Esophagus squamous epithelium (tissue), 5 donors: ENCODE data around the gene ANKRD11. TPM values are rescaled to one million over a fixed set of nuclear protein-coding genes. Genes with fewer than 3 reads are reported as not detected.

Source experiments
- DNase-seq: peaks from one replicate; lab custom pipeline; 2025; lab: John Stamatoyannopoulos, UW
- H3K27ac ChIP-seq, 4 donors: fragments of 200-600 bp; sonication (generic); one replicate each; pipeline ENCODE4 v1.5.1; 2016 to 2019; ENCODE audit warnings: mild to moderate bottlenecking in 1 of 4
- H3K27me3 ChIP-seq, 4 donors: fragments of 200-600 bp; sonication (generic); 1 replicate in 3 of 4; 2 replicates in 1 of 4; pipeline versions ENCODE4 v1.5.1 to v1.6.0; 2017 to 2021; ENCODE audit warnings: antibody characterized with exemption in 1 of 4
- H3K36me3 ChIP-seq, 3 donors: fragments of 200-600 bp; sonication (generic); one replicate each; pipeline ENCODE4 v1.5.1; 2016 to 2019
- H3K4me1 ChIP-seq, 3 donors: fragments of 200-600 bp; sonication (generic); one replicate each; pipeline ENCODE4 v1.5.1; 2017 to 2019
- H3K4me3 ChIP-seq, 4 donors: fragments of 200-600 bp; sonication (generic); 1 replicate in 3 of 4; 2 replicates in 1 of 4; pipeline ENCODE4 v1.5.1; 2016 to 2019; ENCODE audit warnings: mild to moderate bottlenecking in 2 of 4, moderate library complexity in 1 of 4
- H3K9me3 ChIP-seq, 3 donors: fragments of 200-600 bp; sonication (generic); one replicate each; pipeline ENCODE4 v1.5.1; 2016 to 2019
- POLR2A ChIP-seq, 4 donors: fragments of 450-650 bp; IDR thresholded peaks; one replicate each; pipeline ENCODE4 v1.6.1; 2017; ENCODE audit warnings: antibody characterized with exemption in 4 of 4, mild to moderate bottlenecking in 4 of 4, moderate library complexity in 3 of 4
- WGBS, 2 donors: methylation state at CpG; one replicate each; pipeline ENCODE4 v1.1.5; 2018; 5-methylcytosine and 5-hydroxymethylcytosine counted together
- intact Hi-C: fragments of 100-400 bp; cut with DNase I; formaldehyde crosslinking; loops from one replicate; pipeline ENCODE4 v1.15.0; 2022
- total RNA-seq, 4 donors: library from RNA; depleted of rRNA; stranded (reverse); fragments of >200 nt; gene quantifications; one replicate each; pipeline ENCODE4 v1.1.0, GENCODE V29; 2016
- TF ChIP-seq, protein P1 (sequence below), 6 experiments: fragments of 450-650 bp in 4 of 6; fragments of 200-600 bp in 2 of 6; sonication (generic) in 2 of 6; IDR thresholded peaks; one replicate each; pipeline ENCODE4 v1.5.1; 2016 to 2019; ENCODE audit warnings: antibody characterized with exemption in 6 of 6, mild to moderate bottlenecking in 4 of 6, moderate library complexity in 4 of 6
- donor health status: DM: yes; HTN: yes; CAD: no.

Gene ANKRD11
- total RNA-seq, 4 donors from 2014 or later, result 51.0 to 72.7 (median 66.9) TPM

DNA sequence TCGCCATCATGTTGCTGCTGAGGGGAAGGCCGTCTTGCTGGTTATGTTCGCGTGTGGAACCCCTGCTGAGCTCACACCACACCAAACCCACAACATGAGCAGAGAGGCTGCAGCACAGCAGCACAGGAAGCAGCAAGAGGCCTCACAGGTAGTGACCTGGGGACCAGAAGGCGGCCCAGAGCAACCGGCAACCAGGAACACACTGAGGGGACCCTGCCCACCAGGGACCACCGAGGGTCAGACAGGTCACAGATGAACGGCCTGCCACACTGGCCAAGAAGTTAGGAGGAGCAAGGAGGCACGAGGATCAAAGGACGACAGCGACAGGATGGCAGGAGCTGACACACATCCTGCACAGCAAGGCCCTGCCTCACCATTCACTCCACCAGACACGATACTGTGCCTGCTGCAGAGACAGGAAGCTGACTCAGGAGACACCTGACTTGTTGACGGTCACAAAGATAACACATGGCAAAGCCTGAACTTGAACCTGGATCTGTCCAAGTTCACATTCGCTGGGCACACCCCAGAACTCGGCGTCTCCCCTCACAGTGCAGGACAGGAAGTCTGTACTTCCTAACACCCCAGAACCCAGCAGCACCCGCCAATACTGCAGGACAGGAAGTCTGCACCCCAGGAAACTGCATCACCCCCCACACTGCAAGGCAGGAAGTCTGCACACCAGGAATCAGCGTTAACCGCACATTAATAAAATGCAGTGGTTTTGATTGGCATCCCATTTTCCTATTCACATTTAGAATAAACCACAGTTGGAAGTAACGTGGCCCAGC, 174.4 kb downstream of the ANKRD11 start:
- peaks cover 6 to 44% (median 19%) of the 10 kb centered on the region in 3 donors for H3K36me3 ChIP-seq
- no peak for TF ChIP-seq POLR2A (IDR thresholded peaks at IDR 0.05)
- TF ChIP-seq, protein P1, sequence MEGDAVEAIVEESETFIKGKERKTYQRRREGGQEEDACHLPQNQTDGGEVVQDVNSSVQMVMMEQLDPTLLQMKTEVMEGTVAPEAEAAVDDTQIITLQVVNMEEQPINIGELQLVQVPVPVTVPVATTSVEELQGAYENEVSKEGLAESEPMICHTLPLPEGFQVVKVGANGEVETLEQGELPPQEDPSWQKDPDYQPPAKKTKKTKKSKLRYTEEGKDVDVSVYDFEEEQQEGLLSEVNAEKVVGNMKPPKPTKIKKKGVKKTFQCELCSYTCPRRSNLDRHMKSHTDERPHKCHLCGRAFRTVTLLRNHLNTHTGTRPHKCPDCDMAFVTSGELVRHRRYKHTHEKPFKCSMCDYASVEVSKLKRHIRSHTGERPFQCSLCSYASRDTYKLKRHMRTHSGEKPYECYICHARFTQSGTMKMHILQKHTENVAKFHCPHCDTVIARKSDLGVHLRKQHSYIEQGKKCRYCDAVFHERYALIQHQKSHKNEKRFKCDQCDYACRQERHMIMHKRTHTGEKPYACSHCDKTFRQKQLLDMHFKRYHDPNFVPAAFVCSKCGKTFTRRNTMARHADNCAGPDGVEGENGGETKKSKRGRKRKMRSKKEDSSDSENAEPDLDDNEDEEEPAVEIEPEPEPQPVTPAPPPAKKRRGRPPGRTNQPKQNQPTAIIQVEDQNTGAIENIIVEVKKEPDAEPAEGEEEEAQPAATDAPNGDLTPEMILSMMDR (IDR thresholded peaks at IDR 0.05), result no peak
- intact Hi-C loops, result no loop called here
- peaks cover 70 to 94% (median 76%) of the 10 kb centered on the region in 3 donors for H3K4me1 ChIP-seq
- H3K4me3 ChIP-seq, result peak overlapping the region in 3 of 4 donors; percentile 6 to 30 (median 21)
- DNase-seq, result no peak
- WGBS, 2 donors, result 23 to 39% methylated on average over 13 of the region's 20 CpGs
- no peaks in the 10 kb centered on the region for H3K9me3 ChIP-seq
- no peaks in the 10 kb centered on the region for H3K27me3 ChIP-seq
- H3K27ac ChIP-seq, result peak overlapping the region; percentile 56 to 79 (median 70)

DNA sequence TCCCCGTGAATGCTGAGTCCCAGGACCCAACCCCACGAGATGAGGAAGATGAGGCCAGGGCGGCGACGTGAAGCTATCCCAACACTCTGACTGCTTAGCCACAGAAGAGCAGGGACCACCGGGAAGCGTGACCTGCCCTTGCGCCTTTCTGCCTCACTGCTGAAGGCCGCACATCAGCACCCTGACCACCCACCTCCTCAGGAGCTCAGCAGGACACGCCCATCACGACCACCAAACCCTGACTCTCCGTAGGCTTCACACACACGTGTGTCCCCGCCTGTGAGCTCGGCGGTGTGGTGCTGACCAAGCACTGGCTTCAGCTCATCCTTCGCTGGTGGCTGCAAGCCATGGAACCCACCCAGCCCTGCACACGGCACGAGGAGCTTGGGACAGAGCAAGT, 175.1 kb downstream of the ANKRD11 start:
- H3K9me3 ChIP-seq, result no peaks in the 10 kb centered on the region
- H3K4me3 ChIP-seq, result peak overlapping the region in 1 of 4 donors; percentile 21
- TF ChIP-seq, protein P1 (IDR thresholded peaks at IDR 0.05), result no peak
- no peak for TF ChIP-seq POLR2A (IDR thresholded peaks at IDR 0.05)
- no peaks in the 10 kb centered on the region for H3K27me3 ChIP-seq
- peaks cover 6 to 51% (median 24%) of the 10 kb centered on the region in 3 donors for H3K36me3 ChIP-seq
- no peak for DNase-seq
- intact Hi-C loops, result no loop called here
- 82 to 83% methylated on average over 6 to 9 of the region's 19 CpGs for WGBS, 2 donors
- peak overlapping the region; percentile 56 to 79 (median 70) for H3K27ac ChIP-seq
- peaks cover 63 to 87% (median 68%) of the 10 kb centered on the region in 3 donors for H3K4me1 ChIP-seq

DNA sequence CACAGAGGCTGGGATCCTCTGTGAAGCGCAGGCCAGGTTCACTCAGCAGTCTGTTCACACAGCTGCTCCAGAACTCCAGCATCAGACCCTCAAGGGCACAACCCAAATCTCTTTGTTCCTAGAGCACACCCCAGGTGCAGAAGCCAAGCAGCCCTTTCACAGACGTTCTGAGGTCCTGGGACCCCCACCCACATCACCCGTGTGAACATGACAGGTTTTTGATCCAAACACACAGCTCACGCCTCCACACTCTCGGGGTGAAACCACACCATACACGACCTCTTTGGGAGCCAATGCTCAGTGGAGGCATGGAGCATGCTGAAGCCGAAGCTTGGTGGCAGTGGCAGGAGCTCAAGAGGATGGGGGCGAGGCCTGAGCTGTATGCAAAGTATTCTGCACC, 175.5 kb downstream of the ANKRD11 start:
- H3K4me1 ChIP-seq, result peaks cover 59 to 86% (median 64%) of the 10 kb centered on the region in 3 donors
- no peak for TF ChIP-seq POLR2A (IDR thresholded peaks at IDR 0.05)
- TF ChIP-seq, protein P1 (IDR thresholded peaks at IDR 0.05), result no peak
- intact Hi-C loops, result no loop called here
- WGBS, 2 donors, result 70 to 73% methylated on average over 2 to 3 of the region's 8 CpGs
- no peak overlapping the region for H3K4me3 ChIP-seq
- peaks cover 6 to 55% (median 24%) of the 10 kb centered on the region in 3 donors for H3K36me3 ChIP-seq
- no peaks in the 10 kb centered on the region for H3K9me3 ChIP-seq
- H3K27ac ChIP-seq, result peak overlapping the region; percentile 56 to 79 (median 70)
- DNase-seq, result no peak
- H3K27me3 ChIP-seq, result no peaks in the 10 kb centered on the region

DNA sequence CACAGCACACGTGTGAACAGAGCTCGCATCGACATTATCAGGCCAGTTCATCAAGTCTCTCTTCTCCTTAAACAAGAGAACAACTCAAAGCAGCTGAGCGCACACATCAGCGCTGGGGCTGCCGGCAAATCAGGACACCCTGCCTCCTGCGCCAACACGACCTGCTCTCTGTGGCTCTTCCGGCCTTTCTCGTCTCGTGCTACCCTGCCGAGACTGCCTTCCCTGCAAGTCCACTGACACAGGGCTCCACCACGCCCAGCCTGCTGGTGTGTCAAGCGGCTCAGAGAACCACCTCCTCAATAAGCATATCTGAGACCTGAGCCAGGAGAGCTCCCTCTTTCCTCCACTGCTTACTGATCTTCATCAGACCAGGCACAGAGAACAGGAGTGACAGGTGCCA, 176.0 kb downstream of the ANKRD11 start:
- H3K4me3 ChIP-seq, result peak overlapping the region in 1 of 4 donors; percentile 5
- intact Hi-C loops, result no loop called here
- peaks cover 6 to 60% (median 24%) of the 10 kb centered on the region in 3 donors for H3K36me3 ChIP-seq
- TF ChIP-seq, protein P1 (IDR thresholded peaks at IDR 0.05), result no peak
- no peak for TF ChIP-seq POLR2A (IDR thresholded peaks at IDR 0.05)
- 72 to 74% methylated on average over 8 to 14 of the region's 14 CpGs for WGBS, 2 donors
- peaks cover 54 to 86% (median 59%) of the 10 kb centered on the region in 3 donors for H3K4me1 ChIP-seq
- H3K27me3 ChIP-seq, result no peaks in the 10 kb centered on the region
- H3K27ac ChIP-seq, result peak overlapping the region; percentile 56 to 79 (median 70)
- no peaks in the 10 kb centered on the region for H3K9me3 ChIP-seq
- DNase-seq, result no peak

DNA sequence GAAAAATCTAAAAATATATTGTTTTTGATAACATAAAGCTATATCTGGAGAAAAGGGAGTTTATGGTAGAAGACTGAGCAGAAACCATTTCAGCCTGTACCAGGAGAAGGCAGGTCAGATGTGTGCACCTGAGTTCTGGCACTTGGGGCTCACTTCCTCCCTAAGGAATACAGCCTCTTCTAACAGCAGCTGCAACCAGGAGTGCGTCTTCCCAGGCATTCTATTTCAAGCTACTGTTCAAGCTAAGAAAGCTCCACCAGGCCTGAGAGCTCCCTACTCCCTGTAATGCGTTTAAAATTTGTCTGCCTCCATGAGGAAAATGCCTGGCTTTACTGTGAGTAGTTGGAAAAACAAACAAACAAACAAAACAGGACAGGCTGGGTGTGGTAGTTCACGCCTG, 176.8 kb downstream of the ANKRD11 start:
- 63 to 73% methylated on average over 2 to 3 of the region's 3 CpGs for WGBS, 2 donors
- Histone ChIP-seq H3K36me3 (peaks cover 6 to 68% (median 24%) of the 10 kb centered on the region in 3 donors), H3K9me3 (no peaks in the 10 kb centered on the region), H3K27me3 (no peaks in the 10 kb centered on the region), H3K4me1 (peaks cover 46 to 86% (median 53%) of the 10 kb centered on the region in 3 donors), H3K4me3 (no peak overlapping the region), H3K27ac (peak overlapping the region in 3 of 4 donors; percentile 56 to 78 (median 61))
- no peak for DNase-seq
- TF ChIP-seq POLR2A (IDR thresholded peaks at IDR 0.05), result no peak
- TF ChIP-seq, protein P1 (IDR thresholded peaks at IDR 0.05), result no peak
- intact Hi-C loops, result no loop called here
